DMS 273 (cell line): ENCODE measurements around the gene MPHOSPH9.

ENCODE experiments used
- DNase-seq: peaks from one replicate; lab custom pipeline; 2025; ENCODE audit not compliant: unreplicated experiment; lab: John Stamatoyannopoulos, UW

MPHOSPH9 gene

GRCh38 chr12:123150744-123151456 lies 82.0 kb downstream of the MPHOSPH9 start, which contains the start of gene PITPNM2:
PITPNM2 (minus strand) TSS chr12:123151090; CDS start chr12:123034590, 116,500 bp downstream.
- peak; percentile 80 for DNase-seq

- peak; percentile 58 for DNase-seq
These were observed 82.6 kb downstream of the MPHOSPH9 start for GRCh38 chr12:123150275-123150743.

- no peak for DNase-seq
These were observed 83.3 kb downstream of the MPHOSPH9 start for GRCh38 chr12:123149501-123150274.

- DNase-seq = no peak
These were observed 83.9 kb downstream of the MPHOSPH9 start for GRCh38 chr12:123149088-123149487.

GRCh38 chr12:123148655-123149054 lies 84.3 kb downstream of the MPHOSPH9 start:
- DNase-seq = no peak

- DNase-seq = no peak
These were observed 84.7 kb downstream of the MPHOSPH9 start for GRCh38 chr12:123148223-123148622.

- no peak for DNase-seq
These were observed 87.7 kb downstream of the MPHOSPH9 start for GRCh38 chr12:123145211-123145610.

- DNase-seq = no peak
These were observed 89.0 kb downstream of the MPHOSPH9 start for GRCh38 chr12:123143736-123144461.

GRCh38 chr12:123142921-123143735 lies 89.8 kb downstream of the MPHOSPH9 start:
- peak; percentile 33 for DNase-seq

- peak; percentile 39 for DNase-seq
These were observed 90.5 kb downstream of the MPHOSPH9 start for GRCh38 chr12:123142518-123142840.

GRCh38 chr12:123141615-123142517 lies 91.1 kb downstream of the MPHOSPH9 start:
- peak; percentile 40 for DNase-seq

- no peak for DNase-seq
These were observed 92.0 kb downstream of the MPHOSPH9 start for GRCh38 chr12:123140676-123141614.

GRCh38 chr12:123139926-123140675 lies 92.8 kb downstream of the MPHOSPH9 start:
- peak; percentile 77 for DNase-seq

- no peak for DNase-seq
These were observed 97.3 kb downstream of the MPHOSPH9 start for GRCh38 chr12:123135688-123136087.

GRCh38 chr12:123134826-123135225 lies 98.1 kb downstream of the MPHOSPH9 start:
- DNase-seq = no peak

- no peak for DNase-seq
These were observed 98.7 kb downstream of the MPHOSPH9 start for GRCh38 chr12:123134271-123134671.

GRCh38 chr12:123133701-123134100 lies 99.2 kb downstream of the MPHOSPH9 start:
- DNase-seq = no peak
